ENCODE data around the gene THUMPD3.

GRCh38 chr3:9388562-9389272 lies 25.9 kb downstream of the THUMPD3 start:
- TF ChIP-seq, protein P1, sequence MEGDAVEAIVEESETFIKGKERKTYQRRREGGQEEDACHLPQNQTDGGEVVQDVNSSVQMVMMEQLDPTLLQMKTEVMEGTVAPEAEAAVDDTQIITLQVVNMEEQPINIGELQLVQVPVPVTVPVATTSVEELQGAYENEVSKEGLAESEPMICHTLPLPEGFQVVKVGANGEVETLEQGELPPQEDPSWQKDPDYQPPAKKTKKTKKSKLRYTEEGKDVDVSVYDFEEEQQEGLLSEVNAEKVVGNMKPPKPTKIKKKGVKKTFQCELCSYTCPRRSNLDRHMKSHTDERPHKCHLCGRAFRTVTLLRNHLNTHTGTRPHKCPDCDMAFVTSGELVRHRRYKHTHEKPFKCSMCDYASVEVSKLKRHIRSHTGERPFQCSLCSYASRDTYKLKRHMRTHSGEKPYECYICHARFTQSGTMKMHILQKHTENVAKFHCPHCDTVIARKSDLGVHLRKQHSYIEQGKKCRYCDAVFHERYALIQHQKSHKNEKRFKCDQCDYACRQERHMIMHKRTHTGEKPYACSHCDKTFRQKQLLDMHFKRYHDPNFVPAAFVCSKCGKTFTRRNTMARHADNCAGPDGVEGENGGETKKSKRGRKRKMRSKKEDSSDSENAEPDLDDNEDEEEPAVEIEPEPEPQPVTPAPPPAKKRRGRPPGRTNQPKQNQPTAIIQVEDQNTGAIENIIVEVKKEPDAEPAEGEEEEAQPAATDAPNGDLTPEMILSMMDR (IDR thresholded peaks at IDR 0.05), result no peak
- TF ChIP-seq POLR2A (IDR thresholded peaks at IDR 0.05), result no peak
